ENCODE results near the gene CDR2. TPM values are rescaled to one million over a fixed set of nuclear protein-coding genes. Genes with fewer than 3 reads are reported as not detected.
"Not testable (repeated sequence)": the region's sequence is repeated elsewhere in the genome, so short reads cannot be mapped to it uniquely, and the experiment has no call there.

The CDR2 gene
- total RNA-seq, 1 experiment from 2014 or later: 35.7 TPM

DNA sequence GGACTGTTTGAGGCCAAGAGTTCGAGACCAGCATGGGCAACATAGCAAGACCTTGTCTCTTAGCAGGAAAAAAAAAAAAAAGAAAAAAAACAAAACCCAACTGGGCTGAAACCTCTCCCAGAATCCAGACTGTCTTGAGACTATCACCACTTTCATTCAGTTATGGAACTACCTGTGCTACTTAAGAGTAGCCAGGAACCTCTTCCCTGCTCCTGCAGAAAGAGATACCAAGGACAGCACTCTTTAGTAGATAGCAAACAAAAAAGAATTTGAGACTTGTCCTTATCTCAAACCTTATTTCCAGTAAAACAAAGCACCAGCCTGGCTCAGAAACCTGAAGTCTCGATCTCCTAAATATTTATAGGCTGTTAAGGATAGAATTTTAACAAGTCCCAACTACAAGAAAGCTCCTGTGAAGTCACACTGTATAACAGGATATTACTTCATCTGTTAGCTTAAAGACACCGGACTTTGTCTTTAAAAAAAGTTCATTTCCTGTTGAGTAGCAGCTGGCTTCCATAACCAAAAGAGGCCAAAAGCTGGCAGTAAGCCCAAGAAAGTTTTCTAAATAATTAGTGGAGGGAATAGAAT, 5.1 kb downstream of the CDR2 start:
- peaks cover 38% of the 10 kb centered on the region for H3K4me1 ChIP-seq (ENCODE audit: control insufficient read depth, insufficient read depth, low read length)
- ChIA-PET CTCF (no interaction called here), POLR2A (no interaction called here)
- intact Hi-C loops (cut with micrococcal nuclease; ENCODE audit: unreplicated experiment) (no loop called here), in situ Hi-C loops (cut with HindIII; ENCODE audit: low pct_unique_long_range_greater_than_20kb, low sequenced_read_pairs) (no loop called here)
- BruUV-seq (replicated peaks): no TSS peak
- H3K9me3 ChIP-seq (ENCODE audit: control insufficient read depth, insufficient read depth, low read depth, low read length): no peaks in the 10 kb centered on the region
- H3K36me3 ChIP-seq (ENCODE audit: control insufficient read depth, insufficient read depth, low read length): peaks cover 9% of the 10 kb centered on the region
- DNase-seq (ENCODE audit: low read depth, low spot score) (peak; percentile 59), ATAC-seq (no peak)
- 0 out of 2 replicates have a peak overlapping the region, but pooled peaks have one; percentile 31 for H3K27ac ChIP-seq (ENCODE audit: low read length)
- no peak for TF ChIP-seq SIN3A (IDR thresholded peaks at IDR 0.05; ENCODE audit: borderline replicate concordance, insufficient read depth, low read depth, low read length)
- TF ChIP-seq, protein P1, sequence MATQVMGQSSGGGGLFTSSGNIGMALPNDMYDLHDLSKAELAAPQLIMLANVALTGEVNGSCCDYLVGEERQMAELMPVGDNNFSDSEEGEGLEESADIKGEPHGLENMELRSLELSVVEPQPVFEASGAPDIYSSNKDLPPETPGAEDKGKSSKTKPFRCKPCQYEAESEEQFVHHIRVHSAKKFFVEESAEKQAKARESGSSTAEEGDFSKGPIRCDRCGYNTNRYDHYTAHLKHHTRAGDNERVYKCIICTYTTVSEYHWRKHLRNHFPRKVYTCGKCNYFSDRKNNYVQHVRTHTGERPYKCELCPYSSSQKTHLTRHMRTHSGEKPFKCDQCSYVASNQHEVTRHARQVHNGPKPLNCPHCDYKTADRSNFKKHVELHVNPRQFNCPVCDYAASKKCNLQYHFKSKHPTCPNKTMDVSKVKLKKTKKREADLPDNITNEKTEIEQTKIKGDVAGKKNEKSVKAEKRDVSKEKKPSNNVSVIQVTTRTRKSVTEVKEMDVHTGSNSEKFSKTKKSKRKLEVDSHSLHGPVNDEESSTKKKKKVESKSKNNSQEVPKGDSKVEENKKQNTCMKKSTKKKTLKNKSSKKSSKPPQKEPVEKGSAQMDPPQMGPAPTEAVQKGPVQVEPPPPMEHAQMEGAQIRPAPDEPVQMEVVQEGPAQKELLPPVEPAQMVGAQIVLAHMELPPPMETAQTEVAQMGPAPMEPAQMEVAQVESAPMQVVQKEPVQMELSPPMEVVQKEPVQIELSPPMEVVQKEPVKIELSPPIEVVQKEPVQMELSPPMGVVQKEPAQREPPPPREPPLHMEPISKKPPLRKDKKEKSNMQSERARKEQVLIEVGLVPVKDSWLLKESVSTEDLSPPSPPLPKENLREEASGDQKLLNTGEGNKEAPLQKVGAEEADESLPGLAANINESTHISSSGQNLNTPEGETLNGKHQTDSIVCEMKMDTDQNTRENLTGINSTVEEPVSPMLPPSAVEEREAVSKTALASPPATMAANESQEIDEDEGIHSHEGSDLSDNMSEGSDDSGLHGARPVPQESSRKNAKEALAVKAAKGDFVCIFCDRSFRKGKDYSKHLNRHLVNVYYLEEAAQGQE (IDR thresholded peaks at IDR 0.05; ENCODE audit: insufficient read depth in 1 of 2, low read depth in 2 of 2, low read length in 1 of 2): peak; percentile 20 to 72; a peak in 2 of 4 replicates
- TF ChIP-seq, protein P2, sequence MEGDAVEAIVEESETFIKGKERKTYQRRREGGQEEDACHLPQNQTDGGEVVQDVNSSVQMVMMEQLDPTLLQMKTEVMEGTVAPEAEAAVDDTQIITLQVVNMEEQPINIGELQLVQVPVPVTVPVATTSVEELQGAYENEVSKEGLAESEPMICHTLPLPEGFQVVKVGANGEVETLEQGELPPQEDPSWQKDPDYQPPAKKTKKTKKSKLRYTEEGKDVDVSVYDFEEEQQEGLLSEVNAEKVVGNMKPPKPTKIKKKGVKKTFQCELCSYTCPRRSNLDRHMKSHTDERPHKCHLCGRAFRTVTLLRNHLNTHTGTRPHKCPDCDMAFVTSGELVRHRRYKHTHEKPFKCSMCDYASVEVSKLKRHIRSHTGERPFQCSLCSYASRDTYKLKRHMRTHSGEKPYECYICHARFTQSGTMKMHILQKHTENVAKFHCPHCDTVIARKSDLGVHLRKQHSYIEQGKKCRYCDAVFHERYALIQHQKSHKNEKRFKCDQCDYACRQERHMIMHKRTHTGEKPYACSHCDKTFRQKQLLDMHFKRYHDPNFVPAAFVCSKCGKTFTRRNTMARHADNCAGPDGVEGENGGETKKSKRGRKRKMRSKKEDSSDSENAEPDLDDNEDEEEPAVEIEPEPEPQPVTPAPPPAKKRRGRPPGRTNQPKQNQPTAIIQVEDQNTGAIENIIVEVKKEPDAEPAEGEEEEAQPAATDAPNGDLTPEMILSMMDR (IDR thresholded peaks at IDR 0.05): no peak
- H3K4me3 ChIP-seq (ENCODE audit: low read depth in 2 of 2, low read length in 2 of 2): no peak overlapping the region
- no peaks in the 10 kb centered on the region for H3K27me3 ChIP-seq (ENCODE audit: control insufficient read depth, insufficient read depth, low read length)

DNA sequence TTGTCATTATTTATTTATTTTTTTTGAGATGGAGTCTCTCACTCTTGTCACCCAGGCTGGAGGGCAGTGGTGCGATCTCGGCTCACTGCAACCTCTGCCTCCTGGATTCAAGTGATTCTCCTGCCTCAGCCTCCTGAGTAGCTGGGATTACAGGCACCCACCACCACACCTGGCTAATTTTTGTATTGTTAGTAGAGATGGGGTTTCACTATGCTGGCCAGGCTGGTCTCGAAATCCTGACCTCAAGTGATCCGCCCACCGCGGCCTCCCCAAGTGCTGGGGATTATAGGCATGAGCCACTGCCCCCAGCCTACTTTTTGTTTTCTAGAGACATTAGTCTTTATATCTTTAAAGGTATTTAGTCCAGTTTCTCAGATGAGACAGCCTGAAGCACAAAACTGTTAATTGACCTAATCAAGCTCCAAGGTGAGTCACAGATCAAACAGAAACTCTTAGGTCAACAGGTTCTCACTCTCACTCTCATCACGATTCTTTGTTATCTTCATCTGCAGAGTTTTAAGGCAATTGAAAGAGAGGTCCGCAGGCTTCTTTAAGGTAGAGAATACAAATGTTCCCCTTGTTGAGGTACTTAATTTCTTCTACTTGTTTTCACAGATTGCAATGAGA, 6.1 kb downstream of the CDR2 start:
- in situ Hi-C loops (cut with HindIII; ENCODE audit: low pct_unique_long_range_greater_than_20kb, low sequenced_read_pairs); BruUV-seq (replicated peaks); DNase-seq (ENCODE audit: low read depth, low spot score); H3K27ac ChIP-seq (ENCODE audit: low read length); H3K9me3 ChIP-seq (ENCODE audit: control insufficient read depth, insufficient read depth, low read depth, low read length); CTCF ChIA-PET; intact Hi-C loops (cut with micrococcal nuclease; ENCODE audit: unreplicated experiment); H3K4me3 ChIP-seq (ENCODE audit: low read depth in 2 of 2, low read length in 2 of 2); H3K36me3 ChIP-seq (ENCODE audit: control insufficient read depth, insufficient read depth, low read length); H3K27me3 ChIP-seq (ENCODE audit: control insufficient read depth, insufficient read depth, low read length); ATAC-seq: not testable (repeated sequence)
- peaks cover 38% of the 10 kb centered on the region for H3K4me1 ChIP-seq (ENCODE audit: control insufficient read depth, insufficient read depth, low read length)
- POLR2A ChIA-PET: interaction anchor here (1.4 kb wide), 1 partner anchor 15 kb away, joined by 3 read pairs; no protein-coding TSS in a partner anchor

DNA sequence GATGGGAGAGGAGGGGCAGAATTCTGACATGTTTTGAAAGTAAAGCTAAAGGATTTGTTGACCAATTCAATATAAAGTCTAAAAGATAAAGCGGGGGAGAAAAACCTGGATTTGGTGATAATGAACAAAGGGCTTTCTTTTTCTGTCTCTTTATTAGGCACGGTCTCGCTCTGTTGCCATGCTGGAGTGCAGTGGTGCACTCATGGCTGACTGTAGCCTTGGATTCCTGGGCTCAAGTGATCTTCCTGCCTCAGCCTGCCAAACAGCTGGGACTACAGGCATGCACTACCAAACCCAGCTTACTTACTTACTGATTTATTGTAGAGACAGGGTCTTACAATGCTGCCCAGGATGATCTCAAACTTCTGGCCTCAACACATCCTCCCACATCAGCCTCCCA, 7.5 kb downstream of the CDR2 start:
- CTCF ChIA-PET: no interaction called here
- no TSS peak for BruUV-seq (replicated peaks)
- H3K27me3 ChIP-seq (ENCODE audit: control insufficient read depth, insufficient read depth, low read length): no peaks in the 10 kb centered on the region
- ATAC-seq (no peak), DNase-seq (ENCODE audit: low read depth, low spot score) (no peak)
- H3K4me1 ChIP-seq (ENCODE audit: control insufficient read depth, insufficient read depth, low read length): peaks cover 29% of the 10 kb centered on the region
- no peak overlapping the region for H3K27ac ChIP-seq (ENCODE audit: low read length)
- in situ Hi-C loops (cut with HindIII; ENCODE audit: low pct_unique_long_range_greater_than_20kb, low sequenced_read_pairs) (no loop called here), intact Hi-C loops (cut with micrococcal nuclease; ENCODE audit: unreplicated experiment) (no loop called here)
- POLR2A ChIA-PET: interaction anchor here (0.6 to 1.4 kb wide), 2 partner anchors 14 to 168 kb away, joined by 3 read pairs; no protein-coding TSS in a partner anchor
- TF ChIP-seq TCF7L2 (IDR thresholded peaks at IDR 0.05; ENCODE audit: low read depth, low read length): no peak
- no peak for TF ChIP-seq POLR2AphosphoS5 (IDR thresholded peaks at IDR 0.05; ENCODE audit: low read depth, low read length)
- TF ChIP-seq, protein P1 (IDR thresholded peaks at IDR 0.05; ENCODE audit: insufficient read depth in 1 of 2, low read depth in 2 of 2, low read length in 1 of 2): no peak
- TF ChIP-seq, protein P2 (IDR thresholded peaks at IDR 0.05): no peak
- TF ChIP-seq SIN3A (IDR thresholded peaks at IDR 0.05; ENCODE audit: borderline replicate concordance, insufficient read depth, low read depth, low read length): no peak
- H3K9me3 ChIP-seq (ENCODE audit: control insufficient read depth, insufficient read depth, low read depth, low read length): no peaks in the 10 kb centered on the region
- peaks cover 9% of the 10 kb centered on the region; the same call in 1 of the 2 replicates for H3K36me3 ChIP-seq (ENCODE audit: control insufficient read depth, insufficient read depth, low read length)
- H3K4me3 ChIP-seq (ENCODE audit: low read depth in 2 of 2, low read length in 2 of 2): no peak overlapping the region

All from Panc1 (cell line).